ENCODE results near the gene CHDH.

DNA sequence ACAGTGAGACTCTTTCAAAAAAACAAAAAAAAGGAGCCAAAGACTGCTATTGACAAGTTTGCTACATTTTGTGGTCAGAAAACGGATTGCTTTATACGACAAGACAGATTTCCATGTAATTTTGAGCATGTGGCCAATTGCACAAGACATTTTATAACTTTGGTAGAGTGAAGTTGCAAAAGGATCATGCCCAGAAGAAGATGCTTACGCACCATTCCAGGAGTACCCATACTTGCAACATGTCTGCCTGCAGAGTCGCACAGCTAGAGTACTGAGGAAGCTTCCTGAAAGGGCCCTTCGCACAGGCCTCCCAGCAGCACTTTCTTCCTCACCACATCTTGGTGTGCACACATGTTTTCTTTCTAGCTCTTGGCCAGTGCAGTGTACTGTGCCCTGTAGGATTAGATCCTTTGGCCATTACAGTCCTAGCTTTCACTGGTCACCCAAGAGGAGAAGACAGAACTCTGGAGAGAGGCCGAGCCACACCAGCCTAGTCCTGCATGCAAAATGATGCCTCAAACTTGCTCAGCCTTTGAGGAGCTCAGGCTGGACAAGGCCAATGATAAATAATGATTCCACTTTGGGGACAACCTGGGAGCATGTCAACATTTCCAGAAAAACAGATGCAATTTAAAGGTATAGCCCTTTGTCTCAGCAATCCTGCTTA is 11.7 kb downstream of the CHDH start:
- no peak for TF ChIP-seq POLR2A (IDR thresholded peaks at IDR 0.05)
- TF ChIP-seq, protein P1, sequence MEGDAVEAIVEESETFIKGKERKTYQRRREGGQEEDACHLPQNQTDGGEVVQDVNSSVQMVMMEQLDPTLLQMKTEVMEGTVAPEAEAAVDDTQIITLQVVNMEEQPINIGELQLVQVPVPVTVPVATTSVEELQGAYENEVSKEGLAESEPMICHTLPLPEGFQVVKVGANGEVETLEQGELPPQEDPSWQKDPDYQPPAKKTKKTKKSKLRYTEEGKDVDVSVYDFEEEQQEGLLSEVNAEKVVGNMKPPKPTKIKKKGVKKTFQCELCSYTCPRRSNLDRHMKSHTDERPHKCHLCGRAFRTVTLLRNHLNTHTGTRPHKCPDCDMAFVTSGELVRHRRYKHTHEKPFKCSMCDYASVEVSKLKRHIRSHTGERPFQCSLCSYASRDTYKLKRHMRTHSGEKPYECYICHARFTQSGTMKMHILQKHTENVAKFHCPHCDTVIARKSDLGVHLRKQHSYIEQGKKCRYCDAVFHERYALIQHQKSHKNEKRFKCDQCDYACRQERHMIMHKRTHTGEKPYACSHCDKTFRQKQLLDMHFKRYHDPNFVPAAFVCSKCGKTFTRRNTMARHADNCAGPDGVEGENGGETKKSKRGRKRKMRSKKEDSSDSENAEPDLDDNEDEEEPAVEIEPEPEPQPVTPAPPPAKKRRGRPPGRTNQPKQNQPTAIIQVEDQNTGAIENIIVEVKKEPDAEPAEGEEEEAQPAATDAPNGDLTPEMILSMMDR (IDR thresholded peaks at IDR 0.05), result no peak
- TF ChIP-seq EP300 (IDR thresholded peaks at IDR 0.05), result no peak
